SU-DHL-6 (cell line): ENCODE data around the gene ZFX.

Experiments used
- CTCF ChIP-seq: fragments of 200-600 bp; sonication (generic); IDR thresholded peaks from one replicate; pipeline ENCODE4 v1.5.1; 2017; ENCODE audit warnings: antibody characterized with exemption, mild to moderate bottlenecking, low read length, moderate library complexity; ENCODE audit not compliant: insufficient read depth, poor library complexity, severe bottlenecking
- EZH2phosphoT487 ChIP-seq: fragments of 200-600 bp; sonication (generic), shearing (Covaris generic); conservative IDR thresholded peaks from 2 replicates; pipeline ENCODE4 v1.6.1; 2018; ENCODE audit warnings: mild to moderate bottlenecking, antibody characterized with exemption, low read length, moderate library complexity, mixed read lengths

GRCh38 chrX:24260842-24261550, 111.5 kb downstream of the ZFX start:
- TF ChIP-seq CTCF = no peak
- TF ChIP-seq EZH2phosphoT487 = no peak
